ENCODE data around the gene CYP27B1.

CYP27B1 gene

DNA sequence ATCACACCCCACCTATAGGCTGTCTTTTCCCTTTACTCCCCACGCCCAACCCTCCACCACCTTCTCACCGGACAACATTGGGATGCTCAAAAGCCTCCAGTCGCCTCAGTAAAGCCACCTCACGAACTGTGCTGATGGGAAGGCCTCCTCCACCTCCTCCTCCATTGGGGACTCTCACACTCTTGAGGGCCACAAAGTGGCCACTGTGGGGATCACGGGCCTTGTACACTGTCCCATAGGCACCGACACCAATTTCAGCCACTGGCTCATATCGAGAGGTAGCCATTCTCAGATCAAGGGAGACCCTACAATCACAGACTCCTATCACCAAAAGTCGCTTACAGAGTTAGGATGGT lies 15.5 kb downstream of the CYP27B1 start:
- DNase-seq (ENCODE audit: low spot score) (no peak), ATAC-seq (ENCODE audit: low read depth) (no peak)
- H3K4me1 ChIP-seq (ENCODE audit: insufficient read depth, poor library complexity, severe bottlenecking): peaks cover 8% of the 10 kb centered on the region
- H3K27ac ChIP-seq (ENCODE audit: poor library complexity, severe bottlenecking): peak overlapping the region; percentile 53
- TF ChIP-seq, protein P1, sequence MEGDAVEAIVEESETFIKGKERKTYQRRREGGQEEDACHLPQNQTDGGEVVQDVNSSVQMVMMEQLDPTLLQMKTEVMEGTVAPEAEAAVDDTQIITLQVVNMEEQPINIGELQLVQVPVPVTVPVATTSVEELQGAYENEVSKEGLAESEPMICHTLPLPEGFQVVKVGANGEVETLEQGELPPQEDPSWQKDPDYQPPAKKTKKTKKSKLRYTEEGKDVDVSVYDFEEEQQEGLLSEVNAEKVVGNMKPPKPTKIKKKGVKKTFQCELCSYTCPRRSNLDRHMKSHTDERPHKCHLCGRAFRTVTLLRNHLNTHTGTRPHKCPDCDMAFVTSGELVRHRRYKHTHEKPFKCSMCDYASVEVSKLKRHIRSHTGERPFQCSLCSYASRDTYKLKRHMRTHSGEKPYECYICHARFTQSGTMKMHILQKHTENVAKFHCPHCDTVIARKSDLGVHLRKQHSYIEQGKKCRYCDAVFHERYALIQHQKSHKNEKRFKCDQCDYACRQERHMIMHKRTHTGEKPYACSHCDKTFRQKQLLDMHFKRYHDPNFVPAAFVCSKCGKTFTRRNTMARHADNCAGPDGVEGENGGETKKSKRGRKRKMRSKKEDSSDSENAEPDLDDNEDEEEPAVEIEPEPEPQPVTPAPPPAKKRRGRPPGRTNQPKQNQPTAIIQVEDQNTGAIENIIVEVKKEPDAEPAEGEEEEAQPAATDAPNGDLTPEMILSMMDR (IDR thresholded peaks at IDR 0.05; ENCODE audit: poor library complexity, severe bottlenecking): no peak
- H3K4me3 ChIP-seq (ENCODE audit: severe bottlenecking): peak overlapping the region; percentile 82
- no peaks in the 10 kb centered on the region for H3K27me3 ChIP-seq (ENCODE audit: insufficient read depth, poor library complexity, severe bottlenecking)
- no peaks in the 10 kb centered on the region for H3K9me3 ChIP-seq (ENCODE audit: severe bottlenecking)
- peaks cover 48% of the 10 kb centered on the region for H3K36me3 ChIP-seq (ENCODE audit: low read depth)

DNA sequence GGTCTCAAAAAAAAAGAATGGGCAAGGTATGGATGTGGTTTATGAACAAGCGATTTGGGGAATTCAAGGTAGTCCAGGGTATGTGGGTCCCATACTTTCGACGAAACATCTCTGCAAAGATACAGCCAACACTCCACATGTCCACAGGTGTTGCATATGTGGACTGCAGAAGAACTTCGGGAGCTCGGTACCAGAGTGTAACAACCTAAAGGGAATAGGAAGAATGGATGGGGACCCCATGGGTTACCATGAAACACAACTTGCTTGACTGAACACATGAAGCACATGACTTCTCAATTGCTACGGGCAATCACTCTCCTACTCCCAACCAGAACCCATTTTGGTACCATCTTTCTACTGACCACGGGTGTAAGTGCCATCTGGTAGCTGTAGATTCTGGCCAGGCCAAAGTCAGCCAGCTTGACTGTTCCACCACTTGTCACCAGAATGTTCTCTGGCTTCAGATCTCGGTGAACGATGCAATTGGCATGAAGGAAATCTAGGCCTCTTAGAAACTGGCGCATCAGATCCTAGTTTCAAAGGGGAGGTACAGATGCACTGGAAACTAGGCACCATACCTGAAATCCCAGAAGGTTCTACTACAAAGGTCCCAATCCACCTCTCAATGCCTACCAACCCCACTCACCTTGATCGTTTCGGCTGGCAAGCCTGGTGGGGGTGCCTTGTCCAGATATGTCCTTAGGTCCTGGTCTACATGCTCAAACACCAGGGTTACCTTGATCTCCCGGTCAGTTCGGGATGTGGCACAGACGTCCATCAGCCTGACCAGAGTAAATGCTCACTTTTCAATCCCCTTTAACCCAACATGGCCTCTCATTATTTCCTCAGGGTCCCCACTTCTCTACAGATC lies 16.1 kb downstream of the CYP27B1 start:
- H3K4me1 ChIP-seq (ENCODE audit: insufficient read depth, poor library complexity, severe bottlenecking): peaks cover 10% of the 10 kb centered on the region
- H3K9me3 ChIP-seq (ENCODE audit: severe bottlenecking): no peaks in the 10 kb centered on the region
- ATAC-seq (ENCODE audit: low read depth): no peak
- H3K36me3 ChIP-seq (ENCODE audit: low read depth): peaks cover 53% of the 10 kb centered on the region
- H3K4me3 ChIP-seq (ENCODE audit: severe bottlenecking): peak overlapping the region; percentile 82
- no peaks in the 10 kb centered on the region for H3K27me3 ChIP-seq (ENCODE audit: insufficient read depth, poor library complexity, severe bottlenecking)
- DNase-seq (ENCODE audit: low spot score): no peak
- TF ChIP-seq, protein P1 (IDR thresholded peaks at IDR 0.05; ENCODE audit: poor library complexity, severe bottlenecking): no peak
- H3K27ac ChIP-seq (ENCODE audit: poor library complexity, severe bottlenecking): peak overlapping the region; percentile 53

DNA sequence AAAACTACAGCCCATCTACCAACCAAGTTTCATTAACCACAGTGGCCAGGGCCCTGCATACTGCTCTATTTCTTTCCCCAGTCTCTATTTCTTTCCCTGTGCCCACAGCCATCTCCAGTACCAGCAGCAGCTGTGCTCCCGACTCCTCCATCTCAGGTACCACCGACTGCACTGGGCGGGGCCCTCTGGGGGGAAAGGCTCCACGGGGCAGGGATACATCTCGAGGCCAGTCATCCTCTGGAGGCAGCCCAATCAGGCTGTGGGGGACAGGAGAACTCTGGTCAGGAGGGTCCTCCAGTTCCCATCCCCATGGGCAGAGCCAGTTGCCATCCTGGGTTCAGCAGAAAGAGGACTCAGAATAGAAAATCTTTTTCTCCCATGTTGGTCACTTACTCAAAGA lies 17.8 kb downstream of the CYP27B1 start:
- H3K4me1 ChIP-seq (ENCODE audit: insufficient read depth, poor library complexity, severe bottlenecking): peaks cover 9% of the 10 kb centered on the region
- DNase-seq (ENCODE audit: low spot score): no peak
- no peak overlapping the region for H3K4me3 ChIP-seq (ENCODE audit: severe bottlenecking)
- no peaks in the 10 kb centered on the region for H3K9me3 ChIP-seq (ENCODE audit: severe bottlenecking)
- no peak overlapping the region for H3K27ac ChIP-seq (ENCODE audit: poor library complexity, severe bottlenecking)
- TF ChIP-seq, protein P1 (IDR thresholded peaks at IDR 0.05; ENCODE audit: poor library complexity, severe bottlenecking): no peak
- peaks cover 53% of the 10 kb centered on the region for H3K36me3 ChIP-seq (ENCODE audit: low read depth)
- no peak for ATAC-seq (ENCODE audit: low read depth)
- no peaks in the 10 kb centered on the region for H3K27me3 ChIP-seq (ENCODE audit: insufficient read depth, poor library complexity, severe bottlenecking)

DNA sequence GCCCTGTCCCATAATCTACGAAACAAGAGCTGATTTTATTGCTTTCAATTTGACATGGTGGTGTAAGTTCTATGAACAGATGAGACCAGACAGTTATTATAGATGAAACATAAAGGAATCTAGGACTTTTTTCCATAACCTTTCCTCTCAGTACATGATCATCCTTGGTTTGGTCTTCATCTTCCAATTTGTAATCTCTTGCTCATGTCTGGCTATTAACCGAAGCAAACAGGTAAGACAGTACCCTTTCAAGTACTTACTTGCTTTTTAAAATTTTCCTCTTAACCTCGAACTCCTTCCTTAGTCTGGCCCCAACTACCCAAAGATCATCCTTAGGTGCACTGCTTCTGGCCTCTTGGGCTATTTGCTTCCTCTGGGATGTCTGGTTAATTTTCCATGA lies 20.9 kb downstream of the CYP27B1 start:
- TF ChIP-seq, protein P1 (IDR thresholded peaks at IDR 0.05; ENCODE audit: poor library complexity, severe bottlenecking): no peak
- no peak for DNase-seq (ENCODE audit: low spot score)
- ATAC-seq (ENCODE audit: low read depth): no peak

DNA sequence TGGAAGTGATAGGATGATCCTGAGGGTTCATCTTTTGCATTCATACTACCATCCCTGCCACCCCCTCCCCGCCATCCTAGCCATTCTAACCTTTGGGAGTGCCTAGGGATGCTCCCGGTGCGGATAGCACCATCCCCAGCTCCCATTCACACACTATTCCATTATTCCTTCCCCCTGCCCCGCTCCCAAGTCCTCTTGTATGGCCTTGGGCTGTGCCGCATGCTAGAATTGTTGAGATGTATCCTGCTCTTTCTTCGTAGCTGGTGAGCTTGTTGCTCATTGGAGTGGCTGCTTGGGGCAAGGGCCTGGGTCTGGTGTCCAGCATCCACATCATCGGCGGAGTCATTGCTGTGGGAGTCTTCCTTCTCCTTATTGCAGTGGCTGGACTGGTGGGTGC lies 21.4 kb downstream of the CYP27B1 start:
- Histone ChIP-seq H3K36me3 (ENCODE audit: low read depth) (peaks cover 43% of the 10 kb centered on the region), H3K4me1 (ENCODE audit: insufficient read depth, poor library complexity, severe bottlenecking) (peaks cover 9% of the 10 kb centered on the region), H3K9me3 (ENCODE audit: severe bottlenecking) (no peaks in the 10 kb centered on the region), H3K27me3 (ENCODE audit: insufficient read depth, poor library complexity, severe bottlenecking) (peaks cover under 1% of the 10 kb centered on the region), H3K27ac (ENCODE audit: poor library complexity, severe bottlenecking) (peak overlapping the region; percentile 80), H3K4me3 (ENCODE audit: severe bottlenecking) (peak overlapping the region; percentile 74)
- TF ChIP-seq, protein P1 (IDR thresholded peaks at IDR 0.05; ENCODE audit: poor library complexity, severe bottlenecking): no peak
- DNase-seq (ENCODE audit: low spot score) (no peak), ATAC-seq (ENCODE audit: low read depth) (peak; percentile 8; the same call in 1 of the 3 replicates)

More for the DNA sequence above, 20.9 kb downstream of the CYP27B1 start:
- H3K4me1 ChIP-seq (ENCODE audit: insufficient read depth, poor library complexity, severe bottlenecking): peaks cover 9% of the 10 kb centered on the region
- peak overlapping the region; percentile 80 for H3K27ac ChIP-seq (ENCODE audit: poor library complexity, severe bottlenecking)
- H3K9me3 ChIP-seq (ENCODE audit: severe bottlenecking): no peaks in the 10 kb centered on the region
- H3K4me3 ChIP-seq (ENCODE audit: severe bottlenecking): peak overlapping the region; percentile 74
- H3K27me3 ChIP-seq (ENCODE audit: insufficient read depth, poor library complexity, severe bottlenecking): no peaks in the 10 kb centered on the region
- peaks cover 49% of the 10 kb centered on the region for H3K36me3 ChIP-seq (ENCODE audit: low read depth)

Data from RWPE2 (cell line).